SW 1271 (cell line): ENCODE measurements around the gene GBP7.

Source experiments
- DNase-seq, 2 experiments: peaks; one replicate each; lab custom pipeline; 2025; lab: John Stamatoyannopoulos, UW

The GBP7 gene

GRCh38 chr1:89114662-89115061, 61.1 kb downstream of the GBP7 start:
- DNase-seq: no peak

- no peak for DNase-seq
These were observed 62.8 kb downstream of the GBP7 start for GRCh38 chr1:89112871-89113613.

GRCh38 chr1:89104687-89105086, 71.1 kb downstream of the GBP7 start:
- DNase-seq: no peak

- DNase-seq: no peak
These were observed 71.7 kb downstream of the GBP7 start for GRCh38 chr1:89104147-89104546.

GRCh38 chr1:89102021-89102420, 73.8 kb downstream of the GBP7 start:
- no peak for DNase-seq

DNA sequence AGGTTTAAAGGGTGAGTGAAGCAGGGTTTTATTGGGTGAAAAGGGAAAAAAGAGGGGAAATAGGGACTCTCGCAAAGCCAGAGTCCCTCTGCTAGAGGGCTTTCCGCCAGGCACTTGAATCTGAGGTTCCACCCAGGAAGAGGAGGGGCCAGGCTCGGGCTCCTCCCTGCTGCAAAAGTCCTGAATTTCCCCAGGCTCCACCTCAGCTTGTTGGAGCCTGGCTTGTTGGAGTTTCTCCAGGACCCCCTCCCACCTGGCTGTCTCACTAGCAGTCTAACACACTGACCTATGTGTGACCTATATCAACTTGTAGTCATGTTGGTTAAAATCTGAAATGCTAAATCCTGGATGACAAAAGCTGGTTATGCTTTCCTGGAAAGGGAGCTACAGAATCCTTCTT, 75.4 kb downstream of the GBP7 start:
- no peak for DNase-seq

DNA sequence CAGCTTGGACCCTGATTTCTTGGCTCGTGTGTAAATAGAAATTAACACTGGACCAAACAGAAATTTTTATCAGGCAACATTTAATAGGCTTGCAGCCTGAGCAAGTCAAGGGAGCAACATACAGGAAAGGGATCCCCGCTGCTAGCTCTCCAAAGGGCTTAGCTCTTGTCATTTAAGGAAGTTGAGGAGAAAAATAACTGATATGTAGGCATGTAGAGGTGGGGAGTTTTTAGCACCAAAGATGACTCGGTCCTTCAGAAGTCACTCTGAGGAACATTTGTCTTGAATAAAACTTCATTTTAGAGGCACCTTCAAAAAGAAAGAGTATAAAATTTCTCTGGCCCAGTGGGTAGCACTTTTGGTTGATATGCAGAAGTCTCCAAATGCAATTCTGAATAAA, 76.9 kb downstream of the GBP7 start:
- DNase-seq: no peak

GRCh38 chr1:89095737-89096136, 80.1 kb downstream of the GBP7 start:
- DNase-seq: no peak

DNA sequence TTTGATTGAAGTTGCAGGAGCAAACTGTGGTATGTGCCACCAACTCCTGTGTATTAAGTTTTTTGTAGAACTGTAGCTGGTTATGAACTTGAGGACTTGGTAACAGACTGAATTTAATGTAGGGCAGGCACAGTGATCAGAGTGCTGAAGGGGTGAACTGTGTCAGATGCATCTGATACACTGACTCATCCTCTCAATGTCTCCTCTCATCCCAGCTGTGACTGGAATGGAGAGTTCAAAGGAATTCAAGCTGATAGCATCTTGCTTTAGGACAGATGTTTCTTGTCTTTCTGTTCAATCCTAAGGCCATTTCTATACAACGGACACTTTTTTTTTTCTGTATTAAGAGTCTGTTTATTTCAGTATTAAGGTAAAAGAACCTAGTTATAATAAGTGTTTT, 85.8 kb downstream of the GBP7 start:
- no peak for DNase-seq

GRCh38 chr1:89088572-89088971, 87.2 kb downstream of the GBP7 start:
- DNase-seq: no peak

DNA sequence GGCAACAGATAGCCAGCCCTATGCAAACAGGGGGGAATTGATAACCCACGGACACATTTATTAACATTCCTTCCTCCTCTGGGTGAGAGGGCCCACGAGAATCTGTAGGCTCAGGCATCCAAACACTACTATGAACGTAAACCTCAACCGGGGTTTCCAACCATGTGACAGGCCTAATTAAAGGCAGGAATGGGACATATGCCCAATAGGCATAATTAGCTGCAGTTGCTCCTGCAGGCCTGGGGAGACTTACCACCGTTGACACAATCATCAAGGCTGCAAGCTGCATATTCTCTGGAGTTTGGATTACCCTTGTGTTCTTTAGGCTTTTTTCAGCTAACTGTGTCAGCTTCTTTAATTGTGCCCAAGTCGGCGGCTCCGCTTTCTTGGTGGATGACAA, 88.6 kb downstream of the GBP7 start:
- no peak for DNase-seq

DNA sequence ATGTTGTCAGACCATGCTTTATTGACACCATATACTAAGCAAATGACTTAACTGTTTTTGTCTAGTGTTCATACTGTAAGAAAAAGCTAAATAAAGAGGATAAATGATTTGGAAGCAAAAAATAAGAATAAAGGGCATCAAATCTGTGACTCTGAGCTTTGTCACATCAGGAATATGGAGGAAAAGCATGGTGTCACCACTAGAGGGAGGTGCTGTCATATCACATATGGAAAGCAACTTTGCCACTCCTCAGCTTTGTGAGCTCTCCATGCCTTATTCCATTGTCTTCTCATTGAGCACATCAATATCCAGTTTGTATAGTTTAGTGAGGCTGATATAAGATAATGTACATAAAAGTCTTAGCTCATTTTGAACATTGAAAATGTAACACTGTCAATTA, 90.0 kb downstream of the GBP7 start:
- no peak for DNase-seq
